Measurements from ENCODE around the gene PSME2.

- TF ChIP-seq CTCF (IDR thresholded peaks at IDR 0.05) (no peak), POLR2A (IDR thresholded peaks at IDR 0.05) (no peak)
Measured at GRCh38 chr14:24179961-24180796, 33.8 kb upstream of the PSME2 start.

Measured in heart left ventricle (tissue), 13 donors.